Measurements from ENCODE around the gene EPHA1.

EPHA1 gene

GRCh38 chr7:143396625-143397556, 11.8 kb downstream of the EPHA1 start:
- TF ChIP-seq CTCF (IDR thresholded peaks at IDR 0.05; ENCODE audit: low read depth, low read length): no peak
- DNase-seq (ENCODE audit: low read depth, low spot score): no peak
- in situ Hi-C loops (cut with HindIII; ENCODE audit: low sequenced_read_pairs): no loop called here
- H3K4me3 ChIP-seq (ENCODE audit: low read depth, low read length): no peak overlapping the region

- no peak for DNase-seq (ENCODE audit: low read depth, low spot score)
- no peak overlapping the region for H3K4me3 ChIP-seq (ENCODE audit: low read depth, low read length)
- in situ Hi-C loops (cut with HindIII; ENCODE audit: low sequenced_read_pairs): no loop called here
- no peak for TF ChIP-seq CTCF (IDR thresholded peaks at IDR 0.05; ENCODE audit: low read depth, low read length)
These were observed 12.5 kb downstream of the EPHA1 start for GRCh38 chr7:143396182-143396581.

- DNase-seq (ENCODE audit: low read depth, low spot score): no peak
- in situ Hi-C loops (cut with HindIII; ENCODE audit: low sequenced_read_pairs): no loop called here
- H3K4me3 ChIP-seq (ENCODE audit: low read depth, low read length): no peak overlapping the region
- peak; percentile 33 for TF ChIP-seq CTCF (IDR thresholded peaks at IDR 0.05; ENCODE audit: low read depth, low read length)
These were observed 13.2 kb downstream of the EPHA1 start for GRCh38 chr7:143395187-143396149.

GRCh38 chr7:143394777-143395176, 13.9 kb downstream of the EPHA1 start:
- no peak overlapping the region for H3K4me3 ChIP-seq (ENCODE audit: low read depth, low read length)
- no peak for DNase-seq (ENCODE audit: low read depth, low spot score)
- in situ Hi-C loops (cut with HindIII; ENCODE audit: low sequenced_read_pairs): no loop called here
- no peak for TF ChIP-seq CTCF (IDR thresholded peaks at IDR 0.05; ENCODE audit: low read depth, low read length)

GRCh38 chr7:143394068-143394467, 14.6 kb downstream of the EPHA1 start:
- DNase-seq (ENCODE audit: low read depth, low spot score): no peak
- in situ Hi-C loops (cut with HindIII; ENCODE audit: low sequenced_read_pairs): no loop called here
- TF ChIP-seq CTCF (IDR thresholded peaks at IDR 0.05; ENCODE audit: low read depth, low read length): no peak
- H3K4me3 ChIP-seq (ENCODE audit: low read depth, low read length): no peak overlapping the region

GRCh38 chr7:143393267-143394041, 15.2 kb downstream of the EPHA1 start:
- in situ Hi-C loops (cut with HindIII; ENCODE audit: low sequenced_read_pairs): no loop called here
- H3K4me3 ChIP-seq (ENCODE audit: low read depth, low read length): no peak overlapping the region
- peak; percentile 44 for DNase-seq (ENCODE audit: low read depth, low spot score)
- TF ChIP-seq CTCF (IDR thresholded peaks at IDR 0.05; ENCODE audit: low read depth, low read length): no peak
